ENCODE measurements around the gene PLXDC2.

Gene PLXDC2

DNA sequence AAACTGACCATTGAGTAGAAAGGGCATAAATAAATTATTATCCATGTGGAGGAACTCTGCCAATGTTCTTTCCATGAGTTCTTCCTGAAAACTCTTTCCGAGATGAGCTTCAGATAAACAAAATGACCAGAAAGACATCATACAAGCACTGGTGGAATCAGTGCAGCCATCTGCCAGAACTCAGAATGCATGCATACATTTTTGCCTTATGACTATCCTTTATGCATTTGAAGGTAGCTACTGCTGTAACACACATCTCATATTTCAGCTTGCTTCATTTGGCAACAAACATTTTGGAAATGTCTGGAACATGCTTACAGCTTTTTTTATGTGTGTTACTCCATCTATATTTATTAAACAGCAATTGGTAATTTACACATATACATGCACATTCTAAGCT lies 448.9 kb downstream of the PLXDC2 start:
- Histone ChIP-seq H3K79me2 (ENCODE audit: insufficient read depth, low read length) (no peaks in the 10 kb centered on the region), H3K9me2 (ENCODE audit: low read depth, low read length) (no peaks in the 10 kb centered on the region), H3K4me3 (ENCODE audit: low read depth, low read length, poor library complexity, severe bottlenecking) (no peak overlapping the region), H3K9me3 (ENCODE audit: low read length) (no peaks in the 10 kb centered on the region), H3K4me2 (ENCODE audit: low read length) (no peak overlapping the region), H3K4me1 (ENCODE audit: insufficient read depth, low read length, severe bottlenecking) (no peaks in the 10 kb centered on the region), H3K27ac (ENCODE audit: low read depth, low read length, poor library complexity, severe bottlenecking) (no peak overlapping the region), H3K9ac (ENCODE audit: low read length) (no peak overlapping the region), H3K36me3 (ENCODE audit: insufficient read depth, low read length) (no peaks in the 10 kb centered on the region), H2AFZ (ENCODE audit: low read length) (no peak overlapping the region), H3K27me3 (ENCODE audit: insufficient read depth, low read length) (no peaks in the 10 kb centered on the region), H3F3A (ENCODE audit: insufficient read depth, low read length) (no peaks in the 10 kb centered on the region), H4K20me1 (ENCODE audit: insufficient read depth, low read length) (no peaks in the 10 kb centered on the region)
- TF ChIP-seq, protein P1, sequence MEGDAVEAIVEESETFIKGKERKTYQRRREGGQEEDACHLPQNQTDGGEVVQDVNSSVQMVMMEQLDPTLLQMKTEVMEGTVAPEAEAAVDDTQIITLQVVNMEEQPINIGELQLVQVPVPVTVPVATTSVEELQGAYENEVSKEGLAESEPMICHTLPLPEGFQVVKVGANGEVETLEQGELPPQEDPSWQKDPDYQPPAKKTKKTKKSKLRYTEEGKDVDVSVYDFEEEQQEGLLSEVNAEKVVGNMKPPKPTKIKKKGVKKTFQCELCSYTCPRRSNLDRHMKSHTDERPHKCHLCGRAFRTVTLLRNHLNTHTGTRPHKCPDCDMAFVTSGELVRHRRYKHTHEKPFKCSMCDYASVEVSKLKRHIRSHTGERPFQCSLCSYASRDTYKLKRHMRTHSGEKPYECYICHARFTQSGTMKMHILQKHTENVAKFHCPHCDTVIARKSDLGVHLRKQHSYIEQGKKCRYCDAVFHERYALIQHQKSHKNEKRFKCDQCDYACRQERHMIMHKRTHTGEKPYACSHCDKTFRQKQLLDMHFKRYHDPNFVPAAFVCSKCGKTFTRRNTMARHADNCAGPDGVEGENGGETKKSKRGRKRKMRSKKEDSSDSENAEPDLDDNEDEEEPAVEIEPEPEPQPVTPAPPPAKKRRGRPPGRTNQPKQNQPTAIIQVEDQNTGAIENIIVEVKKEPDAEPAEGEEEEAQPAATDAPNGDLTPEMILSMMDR (IDR thresholded peaks at IDR 0.05; ENCODE audit: low read length) = no peak
- TF ChIP-seq EZH2 (IDR thresholded peaks at IDR 0.05; ENCODE audit: borderline replicate concordance, low read length) = no peak

DNA sequence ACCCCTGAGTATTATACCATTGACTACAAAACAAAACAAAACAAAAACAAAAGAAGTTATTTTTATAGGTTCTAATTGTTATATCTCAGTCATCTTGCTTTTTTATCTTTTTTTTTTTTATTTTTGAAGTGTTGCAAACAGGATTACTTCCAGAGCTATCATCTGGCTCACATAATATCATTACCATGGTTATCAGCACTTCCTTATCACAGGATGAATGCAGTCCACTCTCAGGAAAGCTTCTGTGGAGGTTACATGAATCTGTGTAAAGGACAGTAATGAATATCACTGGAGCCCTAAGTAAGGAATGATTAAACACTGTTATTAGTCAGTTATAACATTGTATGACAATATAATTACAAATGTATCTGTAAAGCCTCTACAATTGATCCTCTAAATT lies 451.5 kb downstream of the PLXDC2 start:
- Histone ChIP-seq H3K27me3 (ENCODE audit: insufficient read depth, low read length) (no peaks in the 10 kb centered on the region), H2AFZ (ENCODE audit: low read length) (no peak overlapping the region), H3K4me1 (ENCODE audit: insufficient read depth, low read length, severe bottlenecking) (no peaks in the 10 kb centered on the region), H3F3A (ENCODE audit: insufficient read depth, low read length) (no peaks in the 10 kb centered on the region), H4K20me1 (ENCODE audit: insufficient read depth, low read length) (no peaks in the 10 kb centered on the region), H3K4me2 (ENCODE audit: low read length) (no peak overlapping the region), H3K9ac (ENCODE audit: low read length) (no peak overlapping the region), H3K9me2 (ENCODE audit: low read depth, low read length) (no peaks in the 10 kb centered on the region), H3K36me3 (ENCODE audit: insufficient read depth, low read length) (no peaks in the 10 kb centered on the region), H3K9me3 (ENCODE audit: low read length) (no peaks in the 10 kb centered on the region), H3K27ac (ENCODE audit: low read depth, low read length, poor library complexity, severe bottlenecking) (no peak overlapping the region), H3K4me3 (ENCODE audit: low read depth, low read length, poor library complexity, severe bottlenecking) (no peak overlapping the region), H3K79me2 (ENCODE audit: insufficient read depth, low read length) (no peaks in the 10 kb centered on the region)
- TF ChIP-seq, protein P1 (IDR thresholded peaks at IDR 0.05; ENCODE audit: low read length) = no peak
- TF ChIP-seq EZH2 (IDR thresholded peaks at IDR 0.05; ENCODE audit: borderline replicate concordance, low read length) = no peak

DNA sequence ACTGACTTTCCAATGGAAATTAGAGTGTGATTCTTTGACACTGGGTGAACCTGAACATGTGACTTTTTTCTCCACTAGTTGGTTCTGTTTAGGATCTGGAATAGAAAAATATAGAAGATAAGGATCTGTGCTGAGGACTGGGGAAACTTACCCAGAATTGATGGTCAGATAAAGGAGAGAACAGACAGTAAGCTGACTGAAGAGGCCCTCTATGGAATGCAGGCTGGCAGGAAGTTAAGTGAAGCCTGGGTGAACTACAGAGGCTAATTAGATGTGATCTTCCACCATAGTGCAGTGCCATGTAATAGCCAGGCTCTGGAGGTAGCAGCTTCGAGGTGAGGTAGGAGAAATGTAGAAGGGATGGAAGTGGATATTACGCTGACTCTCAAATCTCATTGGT lies 455.3 kb downstream of the PLXDC2 start:
- H3K9me3 ChIP-seq (ENCODE audit: low read length) = no peaks in the 10 kb centered on the region
- H3K4me3 ChIP-seq (ENCODE audit: low read depth, low read length, poor library complexity, severe bottlenecking) = no peak overlapping the region
- H4K20me1 ChIP-seq (ENCODE audit: insufficient read depth, low read length) = no peaks in the 10 kb centered on the region
- H3K79me2 ChIP-seq (ENCODE audit: insufficient read depth, low read length) = no peaks in the 10 kb centered on the region
- no peak overlapping the region for H3K9ac ChIP-seq (ENCODE audit: low read length)
- no peak overlapping the region for H3K27ac ChIP-seq (ENCODE audit: low read depth, low read length, poor library complexity, severe bottlenecking)
- TF ChIP-seq, protein P1 (IDR thresholded peaks at IDR 0.05; ENCODE audit: low read length) = no peak
- no peak for TF ChIP-seq EZH2 (IDR thresholded peaks at IDR 0.05; ENCODE audit: borderline replicate concordance, low read length)
- H3K36me3 ChIP-seq (ENCODE audit: insufficient read depth, low read length) = no peaks in the 10 kb centered on the region
- no peaks in the 10 kb centered on the region for H3K4me1 ChIP-seq (ENCODE audit: insufficient read depth, low read length, severe bottlenecking)
- H3K4me2 ChIP-seq (ENCODE audit: low read length) = no peak overlapping the region
- H3F3A ChIP-seq (ENCODE audit: insufficient read depth, low read length) = no peaks in the 10 kb centered on the region
- no peaks in the 10 kb centered on the region for H3K27me3 ChIP-seq (ENCODE audit: insufficient read depth, low read length)
- H3K9me2 ChIP-seq (ENCODE audit: low read depth, low read length) = no peaks in the 10 kb centered on the region
- no peak overlapping the region for H2AFZ ChIP-seq (ENCODE audit: low read length)
